Mucosa of stomach (tissue), 1 donor: ENCODE data around the gene ERC2.

Experiments
- H3K27me3 ChIP-seq: one replicate; pipeline ENCODE4 v1.7.0; 2013; ENCODE audit warnings: mild to moderate bottlenecking, low read length; ENCODE audit not compliant: control insufficient read depth, insufficient read depth
- H3K36me3 ChIP-seq: one replicate; pipeline ENCODE4 v1.7.0; 2013; ENCODE audit warnings: low read length; ENCODE audit not compliant: control insufficient read depth, insufficient read depth
- H3K4me1 ChIP-seq: one replicate; pipeline ENCODE4 v1.7.0; 2013; ENCODE audit warnings: mild to moderate bottlenecking, low read length; ENCODE audit not compliant: control insufficient read depth, insufficient read depth
- H3K4me3 ChIP-seq: one replicate; pipeline ENCODE4 v1.7.0; 2013; ENCODE audit warnings: low read length
- H3K9ac ChIP-seq: one replicate; pipeline ENCODE4 v1.7.0; 2013; ENCODE audit warnings: mild to moderate bottlenecking, low read length, moderate library complexity
- H3K9me3 ChIP-seq: one replicate; pipeline ENCODE4 v1.7.0; 2013; ENCODE audit warnings: mild to moderate bottlenecking, low read length, moderate library complexity; ENCODE audit not compliant: control insufficient read depth
- donor health status: Pancreatic carcinoma.

ERC2 gene

DNA sequence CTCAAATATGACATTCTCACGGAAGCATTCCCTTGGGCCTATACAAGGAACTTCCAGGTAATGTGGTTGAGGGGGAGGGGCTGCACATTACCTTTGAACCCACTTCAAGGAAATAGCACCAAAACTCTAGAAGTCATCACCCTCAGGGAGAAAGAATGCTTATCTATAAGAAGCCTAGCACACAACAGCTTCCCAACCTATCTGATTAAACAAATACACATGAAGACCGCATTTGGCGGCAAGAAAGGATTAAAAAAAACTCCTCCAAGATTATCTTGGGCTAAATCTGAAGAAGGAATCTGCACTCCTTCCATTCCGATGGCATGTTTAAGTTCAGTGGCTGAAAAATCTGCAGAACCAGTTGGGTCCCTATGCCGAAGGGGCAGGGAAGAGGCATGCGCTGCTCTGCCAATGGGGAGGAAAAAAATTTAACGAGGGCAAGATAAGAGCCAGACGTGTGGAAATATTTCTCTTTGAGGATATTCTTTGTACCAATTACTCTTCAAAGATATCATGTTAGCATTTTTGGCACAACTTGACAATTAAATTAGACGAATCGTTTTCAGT, 899.2 kb downstream of the ERC2 start:
- H3K4me1 ChIP-seq = peaks cover 10% of the 10 kb centered on the region
- H3K9me3 ChIP-seq = no peaks in the 10 kb centered on the region
- H3K36me3 ChIP-seq = no peaks in the 10 kb centered on the region
- H3K4me3 ChIP-seq = no peak overlapping the region
- no peak overlapping the region for H3K9ac ChIP-seq
- H3K27me3 ChIP-seq = no peaks in the 10 kb centered on the region

DNA sequence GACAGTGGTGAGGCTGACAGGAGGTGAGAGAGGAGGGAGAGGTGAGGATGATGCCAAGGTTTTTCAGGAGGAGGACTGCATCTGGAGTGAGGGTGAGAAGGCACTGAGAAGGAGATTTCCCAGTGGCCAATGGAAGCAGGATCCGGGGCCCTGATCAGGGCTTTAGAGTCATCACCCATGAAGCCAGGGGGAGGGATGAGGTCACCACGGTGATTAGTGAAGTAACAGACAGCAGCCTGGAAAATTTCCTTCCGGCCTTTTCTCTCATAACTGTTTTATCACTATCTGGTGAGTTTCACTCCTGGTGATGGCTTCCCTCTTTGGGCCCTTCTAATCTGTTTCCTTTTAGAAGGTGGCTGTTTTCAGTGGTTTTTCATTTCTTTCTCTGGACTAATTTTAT, 900.7 kb downstream of the ERC2 start:
- Histone ChIP-seq H3K4me1 (peaks cover 10% of the 10 kb centered on the region), H3K27me3 (no peaks in the 10 kb centered on the region), H3K36me3 (no peaks in the 10 kb centered on the region), H3K9me3 (no peaks in the 10 kb centered on the region), H3K4me3 (no peak overlapping the region), H3K9ac (no peak overlapping the region)

GRCh38 chr3:55567121-55567520, 901.1 kb downstream of the ERC2 start:
- Histone ChIP-seq H3K9me3 (no peaks in the 10 kb centered on the region), H3K9ac (no peak overlapping the region), H3K36me3 (no peaks in the 10 kb centered on the region), H3K4me1 (peaks cover 9% of the 10 kb centered on the region), H3K27me3 (no peaks in the 10 kb centered on the region), H3K4me3 (no peak overlapping the region)

DNA sequence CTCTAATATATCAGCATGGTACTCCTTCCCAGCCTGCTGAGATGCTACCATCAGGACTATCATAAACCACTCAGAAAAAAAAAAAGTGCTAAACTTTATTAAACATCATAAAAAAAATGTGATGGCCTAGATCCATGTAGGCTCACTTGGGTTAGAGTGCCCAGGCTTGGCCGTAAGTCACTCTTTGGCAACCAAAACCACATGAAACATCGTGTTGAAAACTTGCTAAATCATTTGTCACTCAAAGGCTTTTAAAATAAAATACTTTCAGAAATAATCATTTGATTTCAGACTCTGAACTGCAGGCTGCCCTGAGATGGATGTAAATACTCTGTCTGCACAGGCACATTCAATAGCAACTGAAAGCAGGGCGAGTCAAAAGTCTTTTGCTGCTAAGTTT, 902.7 kb downstream of the ERC2 start:
- Histone ChIP-seq H3K4me3 (no peak overlapping the region), H3K9ac (no peak overlapping the region), H3K36me3 (no peaks in the 10 kb centered on the region), H3K4me1 (no peaks in the 10 kb centered on the region), H3K27me3 (no peaks in the 10 kb centered on the region), H3K9me3 (no peaks in the 10 kb centered on the region)

DNA sequence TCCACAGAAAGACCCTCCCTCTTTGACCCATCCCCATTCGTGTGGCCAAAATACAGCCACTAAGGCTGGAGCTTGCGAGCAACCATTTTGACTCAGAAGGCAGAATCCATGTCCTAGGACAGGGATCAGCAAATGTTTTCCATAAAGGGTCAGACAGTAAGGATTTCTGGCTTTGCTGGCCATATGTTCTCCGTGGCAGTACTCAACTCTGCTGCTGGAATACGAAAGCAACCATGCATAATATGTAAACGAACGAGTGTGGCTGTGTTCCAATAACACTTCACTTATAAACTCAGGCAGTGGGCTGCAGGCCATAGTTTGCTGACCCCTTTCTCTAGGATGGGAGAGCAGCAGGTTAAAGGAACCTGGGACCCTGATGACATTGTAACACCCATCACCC, 903.5 kb downstream of the ERC2 start:
- Histone ChIP-seq H3K4me3 (no peak overlapping the region), H3K27me3 (no peaks in the 10 kb centered on the region), H3K9ac (no peak overlapping the region), H3K9me3 (no peaks in the 10 kb centered on the region), H3K36me3 (no peaks in the 10 kb centered on the region), H3K4me1 (no peaks in the 10 kb centered on the region)

- Histone ChIP-seq H3K36me3 (no peaks in the 10 kb centered on the region), H3K9ac (no peak overlapping the region), H3K4me1 (no peaks in the 10 kb centered on the region), H3K27me3 (no peaks in the 10 kb centered on the region), H3K4me3 (no peak overlapping the region), H3K9me3 (no peaks in the 10 kb centered on the region)
Measured at GRCh38 chr3:55562700-55563099, 905.6 kb downstream of the ERC2 start.

GRCh38 chr3:55559500-55560423, 908.5 kb downstream of the ERC2 start:
- Histone ChIP-seq H3K4me1 (no peaks in the 10 kb centered on the region), H3K36me3 (no peaks in the 10 kb centered on the region), H3K27me3 (no peaks in the 10 kb centered on the region), H3K9me3 (no peaks in the 10 kb centered on the region), H3K4me3 (no peak overlapping the region), H3K9ac (no peak overlapping the region)

DNA sequence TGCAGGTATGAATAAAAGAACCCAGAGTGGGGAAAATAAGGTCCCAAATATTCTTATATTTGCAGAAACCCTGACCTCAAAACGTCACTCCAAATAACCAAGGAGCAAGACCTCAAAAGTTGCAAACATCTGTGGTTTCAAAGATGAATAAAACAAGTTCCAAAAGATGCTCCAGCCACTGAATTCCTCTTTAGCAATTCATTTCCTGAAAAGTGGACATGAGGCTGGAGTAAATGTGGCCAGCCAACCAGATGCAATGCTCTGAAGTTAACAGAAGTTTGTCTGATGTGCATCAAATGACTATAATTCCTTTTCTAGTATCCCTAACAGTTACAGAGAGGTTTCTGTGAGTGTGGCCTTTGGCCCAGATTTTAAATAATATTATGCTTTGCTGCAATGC, 910.0 kb downstream of the ERC2 start:
- Histone ChIP-seq H3K9me3 (no peaks in the 10 kb centered on the region), H3K4me3 (no peak overlapping the region), H3K9ac (no peak overlapping the region), H3K4me1 (no peaks in the 10 kb centered on the region), H3K36me3 (no peaks in the 10 kb centered on the region), H3K27me3 (no peaks in the 10 kb centered on the region)

DNA sequence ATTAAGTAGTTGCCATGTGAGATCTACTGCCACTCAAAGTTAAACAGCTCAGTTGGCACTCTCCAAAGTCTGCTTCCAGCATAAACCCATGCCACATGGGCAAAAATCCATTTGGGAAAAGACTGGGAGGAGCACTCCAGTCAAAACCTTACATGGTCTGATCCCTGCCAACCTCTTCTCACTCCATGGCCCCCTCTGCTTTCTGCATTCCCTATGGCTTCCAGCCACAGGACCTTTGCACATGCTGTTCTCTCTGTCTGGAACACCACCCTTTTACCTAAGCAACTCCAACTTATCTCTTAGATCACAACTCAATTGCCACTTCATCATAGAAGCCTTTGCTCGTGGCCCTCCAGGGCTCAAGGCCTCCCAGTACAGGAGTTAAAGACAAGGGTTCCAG, 910.7 kb downstream of the ERC2 start:
- Histone ChIP-seq H3K9me3 (no peaks in the 10 kb centered on the region), H3K4me1 (no peaks in the 10 kb centered on the region), H3K4me3 (no peak overlapping the region), H3K9ac (no peak overlapping the region), H3K36me3 (no peaks in the 10 kb centered on the region), H3K27me3 (no peaks in the 10 kb centered on the region)

DNA sequence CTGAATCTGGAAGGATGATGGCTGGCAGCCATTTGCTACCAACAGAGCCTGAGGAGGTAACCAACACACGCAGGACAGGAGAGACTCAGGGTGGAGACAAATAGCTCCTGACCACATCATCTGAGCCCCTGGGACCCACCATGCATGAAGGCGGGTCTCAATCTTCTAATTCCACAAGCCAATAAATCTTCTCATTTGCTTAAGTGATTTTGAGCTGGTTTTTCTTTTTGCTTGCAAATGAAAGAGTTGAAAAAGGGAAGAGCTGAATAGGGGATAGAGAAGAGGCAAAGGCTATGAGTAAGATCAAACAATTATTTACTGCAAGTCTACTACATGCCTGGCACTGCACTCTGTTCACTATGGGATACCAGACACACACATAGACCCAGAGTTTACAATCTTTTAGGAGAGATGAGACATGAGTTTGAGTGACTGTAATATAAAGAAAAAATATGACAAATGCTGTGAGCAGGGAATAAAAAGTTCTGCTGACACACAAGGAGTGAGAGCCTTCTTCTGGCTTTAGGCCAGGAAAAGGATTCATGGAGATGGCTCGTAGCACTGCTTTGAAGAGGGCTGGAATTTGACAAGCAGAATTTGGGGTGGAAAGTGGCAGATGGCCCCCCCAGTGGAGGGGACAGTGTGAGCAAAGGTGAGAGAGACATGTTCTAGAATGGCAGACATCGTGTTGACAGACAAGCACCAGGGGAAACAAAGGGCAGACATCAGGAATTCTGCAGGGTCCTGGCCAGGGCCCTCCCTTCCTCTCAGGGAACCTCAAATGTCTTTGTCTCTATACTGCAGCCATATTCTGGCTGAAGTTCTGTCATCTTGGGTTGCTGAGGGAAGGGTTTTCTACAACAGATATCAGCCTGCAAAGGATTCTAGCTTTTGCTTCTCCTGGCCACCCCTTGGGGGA, 911.4 kb downstream of the ERC2 start:
- Histone ChIP-seq H3K4me1 (no peaks in the 10 kb centered on the region), H3K36me3 (no peaks in the 10 kb centered on the region), H3K4me3 (no peak overlapping the region), H3K27me3 (no peaks in the 10 kb centered on the region), H3K9me3 (no peaks in the 10 kb centered on the region), H3K9ac (no peak overlapping the region)

- Histone ChIP-seq H3K9ac (no peak overlapping the region), H3K27me3 (no peaks in the 10 kb centered on the region), H3K4me1 (no peaks in the 10 kb centered on the region), H3K36me3 (no peaks in the 10 kb centered on the region), H3K9me3 (no peaks in the 10 kb centered on the region), H3K4me3 (no peak overlapping the region)
Measured at GRCh38 chr3:55555873-55556618, 912.2 kb downstream of the ERC2 start.
